ENCODE results near the gene HLA-DPB1. TPM values are rescaled to one million over a fixed set of nuclear protein-coding genes. Genes with fewer than 3 reads are reported as not detected.

HLA-DPB1 gene
- total and polyA plus RNA-seq, 2 of the 4 experiments (the other 2 are of a cell fraction), result 7.7 to 10.7 TPM

- no peak overlapping the region for H2AK5ac ChIP-seq (ENCODE audit: low read depth, low read length)
- in situ Hi-C loops (cut with MboI; ENCODE audit: low sequenced_read_pairs) (no loop called here), intact Hi-C loops (cut with micrococcal nuclease) (no loop called here), dilution Hi-C loops (cut with HindIII; ENCODE audit: low sequenced_read_pairs, unreplicated experiment) (no loop called here)
- peaks cover 17% of the 10 kb centered on the region for H3K27me3 ChIP-seq (ENCODE audit: control insufficient read depth, insufficient read depth, low read length)
- H3K79me1 ChIP-seq (ENCODE audit: low read depth in 1 of 2, low read length in 2 of 2), result no peaks in the 10 kb centered on the region
- no peak overlapping the region for H4K91ac ChIP-seq (ENCODE audit: insufficient read depth, low read depth, low read length)
- no peak overlapping the region for H3K14ac ChIP-seq (replicated peaks; ENCODE audit: low read depth, low read length)
- no peaks in the 10 kb centered on the region for H3K4me1 ChIP-seq (ENCODE audit: control insufficient read depth, insufficient read depth, low read length)
- no peak for TF ChIP-seq BHLHE40 (IDR thresholded peaks at IDR 0.05; ENCODE audit: low read depth, low read length)
- no peak for TF ChIP-seq RCOR1 (IDR thresholded peaks at IDR 0.05; ENCODE audit: insufficient replicate concordance, low read length)
- no peak for TF ChIP-seq CHD1 (IDR thresholded peaks at IDR 0.05; ENCODE audit: low read depth, low read length)
- TF ChIP-seq CEBPB (IDR thresholded peaks at IDR 0.05; ENCODE audit: low read depth, low read length), result no peak
- TF ChIP-seq MAZ (IDR thresholded peaks at IDR 0.05; ENCODE audit: borderline replicate concordance, low read depth, low read length), result no peak
- no peak for TF ChIP-seq NFE2L2 (IDR thresholded peaks at IDR 0.05; ENCODE audit: low read depth, low read length)
- no peak for TF ChIP-seq RAD21 (IDR thresholded peaks at IDR 0.05; ENCODE audit: low read length)
- TF ChIP-seq CTCF (conservative IDR thresholded peaks at IDR 0.05; ENCODE audit: low read depth, low read length), result no peak
- no peak for TF ChIP-seq POLR2A (IDR thresholded peaks at IDR 0.05; ENCODE audit: low read depth, low read length)
- no peak for TF ChIP-seq MXI1 (IDR thresholded peaks at IDR 0.05; ENCODE audit: borderline replicate concordance, low read depth, low read length)
- no peak for TF ChIP-seq MAFK (IDR thresholded peaks at IDR 0.05; ENCODE audit: low read depth, low read length)
- TF ChIP-seq USF2 (IDR thresholded peaks at IDR 0.05; ENCODE audit: low read depth, low read length), result no peak
- TF ChIP-seq ELK1 (IDR thresholded peaks at IDR 0.05; ENCODE audit: borderline replicate concordance, low read depth, low read length), result no peak
- TF ChIP-seq SMC3 (IDR thresholded peaks at IDR 0.05; ENCODE audit: low read depth, low read length), result no peak
- TF ChIP-seq FOS (IDR thresholded peaks at IDR 0.05; ENCODE audit: low read depth, low read length), result no peak
- no peaks in the 10 kb centered on the region for H3K9me3 ChIP-seq (ENCODE audit: control insufficient read depth, insufficient read depth, low read length)
- H3K27ac ChIP-seq (ENCODE audit: insufficient read depth, low read length), result no peak overlapping the region
- H2AK9ac ChIP-seq (replicated peaks; ENCODE audit: low read depth, low read length, poor library complexity), result no peak overlapping the region
- no peak for DNase-seq
- H3K36me3 ChIP-seq (ENCODE audit: control insufficient read depth, insufficient read depth, low read length), result no peaks in the 10 kb centered on the region
- H3K9me1 ChIP-seq (ENCODE audit: insufficient read depth, low read length), result no peaks in the 10 kb centered on the region
- ATAC-seq (ENCODE audit: low read depth), result no peak
- no TSS peak for BruUV-seq (replicated peaks)
- no peak overlapping the region for H2BK15ac ChIP-seq (ENCODE audit: low read depth, low read length)
- H3K4me3 ChIP-seq (ENCODE audit: insufficient read depth, low read depth, low read length), result no peak overlapping the region
- H2BK5ac ChIP-seq (ENCODE audit: low read depth, low read length, poor library complexity, severe bottlenecking), result no peak overlapping the region
- no peak overlapping the region for H3K23ac ChIP-seq (ENCODE audit: low read depth, low read length)
- H2AFZ ChIP-seq (replicated peaks; ENCODE audit: low read length, poor library complexity), result no peak overlapping the region
- H2BK120ac ChIP-seq (ENCODE audit: low read depth, low read length), result no peak overlapping the region
- ChIA-PET POLR2A (ENCODE audit: unreplicated experiment) (no interaction called here), CTCF (no interaction called here)
- no peak overlapping the region for H3K4ac ChIP-seq (ENCODE audit: low read depth, low read length)
- no peak overlapping the region for H4K5ac ChIP-seq (ENCODE audit: low read depth, low read length)
- no peak overlapping the region for H3K56ac ChIP-seq (ENCODE audit: extremely low read depth, insufficient read depth, low read length)
- no peak overlapping the region for H4K8ac ChIP-seq (ENCODE audit: low read depth in 2 of 2, low read length in 2 of 2)
- no peak overlapping the region for H2BK20ac ChIP-seq (ENCODE audit: low read depth, low read length)
- no peaks in the 10 kb centered on the region for H4K20me1 ChIP-seq (ENCODE audit: insufficient read depth, low read length)
- H3K4me2 ChIP-seq (ENCODE audit: low read depth, low read length), result no peak overlapping the region
- H3K18ac ChIP-seq (ENCODE audit: low read depth, low read length), result no peak overlapping the region
- no peak overlapping the region for H3K9ac ChIP-seq (ENCODE audit: low read depth, low read length)
- 0% methylated on average over 1 of the region's 2 CpGs; no CpG with 5 or more reads in 1 of the 2 experiments for WGBS, 2 experiments (ENCODE audit: extremely low coverage in 2 of 2, insufficient read length in 1 of 2)
These were observed 4.9 kb upstream of the HLA-DPB1 start for GRCh38 chr6:33070909-33071308.

Measured in IMR-90 (cell line).